Measurements from ENCODE around the gene MUC3A.

MUC3A gene

GRCh38 chr7:100962537-100962936 lies 13.2 kb downstream of the MUC3A start:
- no peak overlapping the region for H3K4me3 ChIP-seq (ENCODE audit: low read depth, low read length)

GRCh38 chr7:100963386-100963785 lies 14.1 kb downstream of the MUC3A start:
- TF ChIP-seq CTCF (IDR thresholded peaks at IDR 0.05; ENCODE audit: insufficient read depth, low read depth, low read length, missing control alignments), result no peak
- DNase-seq (ENCODE audit: low read depth), result no peak
- no peak overlapping the region for H3K4me3 ChIP-seq (ENCODE audit: low read depth, low read length)

More at GRCh38 chr7:100962537-100962936, 13.2 kb downstream of the MUC3A start:
- TF ChIP-seq CTCF (IDR thresholded peaks at IDR 0.05; ENCODE audit: insufficient read depth, low read depth, low read length, missing control alignments), result no peak
- no peak for DNase-seq (ENCODE audit: low read depth)

- TF ChIP-seq CTCF (IDR thresholded peaks at IDR 0.05; ENCODE audit: insufficient read depth, low read depth, low read length, missing control alignments), result no peak
- no peak for DNase-seq (ENCODE audit: low read depth)
- H3K4me3 ChIP-seq (ENCODE audit: low read depth, low read length), result no peak overlapping the region
These were observed 14.5 kb downstream of the MUC3A start for GRCh38 chr7:100963874-100964273.

- TF ChIP-seq CTCF (IDR thresholded peaks at IDR 0.05; ENCODE audit: insufficient read depth, low read depth, low read length, missing control alignments), result no peak
- no peak for DNase-seq (ENCODE audit: low read depth)
- no peak overlapping the region for H3K4me3 ChIP-seq (ENCODE audit: low read depth, low read length)
These were observed 15.3 kb downstream of the MUC3A start for GRCh38 chr7:100964630-100965029.

GRCh38 chr7:100965045-100965722 lies 15.8 kb downstream of the MUC3A start:
- no peak for TF ChIP-seq CTCF (IDR thresholded peaks at IDR 0.05; ENCODE audit: insufficient read depth, low read depth, low read length, missing control alignments)
- H3K4me3 ChIP-seq (ENCODE audit: low read depth, low read length), result no peak overlapping the region
- no peak for DNase-seq (ENCODE audit: low read depth)

- H3K4me3 ChIP-seq (ENCODE audit: low read depth, low read length), result no peak overlapping the region
- peak; percentile 91 for TF ChIP-seq CTCF (IDR thresholded peaks at IDR 0.05; ENCODE audit: insufficient read depth, low read depth, low read length, missing control alignments)
- DNase-seq (ENCODE audit: low read depth), result peak; percentile 67
These were observed 16.6 kb downstream of the MUC3A start for GRCh38 chr7:100965723-100966541.
